Liver (tissue), 9 donors: Measurements from ENCODE around the gene CMIP. TPM values are rescaled to one million over a fixed set of nuclear protein-coding genes. Genes with fewer than 3 reads are reported as not detected.

Source experiments
- DNase-seq: peaks from one replicate; pipeline ENCODE4 v3.0.0-alpha.2; 2017; ENCODE audit warnings: low spot score
- H3K27ac ChIP-seq, 2 donors: one replicate each; pipeline ENCODE4 v1.7.0; 2013; ENCODE audit warnings: inconsistent platforms in 2 of 2, low read length in 2 of 2, control low read depth in 1 of 2, low read depth in 1 of 2, mild to moderate bottlenecking in 1 of 2
- H3K27me3 ChIP-seq, 4 donors: one replicate each; pipeline versions ENCODE4 v1.6.1 to v1.7.0; 2013; ENCODE audit warnings: low read length in 3 of 4, inconsistent platforms in 1 of 4, mild to moderate bottlenecking in 1 of 4, moderate library complexity in 1 of 4; ENCODE audit not compliant: control insufficient read depth in 4 of 4, insufficient read depth in 4 of 4
- H3K36me3 ChIP-seq, 4 donors: one replicate each; pipeline versions ENCODE4 v1.6.1 to v1.7.0; 2013; ENCODE audit warnings: low read length in 3 of 4, mild to moderate bottlenecking in 3 of 4, low read depth in 1 of 4, moderate library complexity in 1 of 4; ENCODE audit not compliant: control insufficient read depth in 4 of 4, insufficient read depth in 3 of 4
- H3K4me1 ChIP-seq, 4 donors: one replicate each; pipeline versions ENCODE4 v1.6.1 to v1.7.0; 2013; ENCODE audit warnings: low read length in 3 of 4, mild to moderate bottlenecking in 3 of 4, moderate library complexity in 1 of 4; ENCODE audit not compliant: control insufficient read depth in 4 of 4, insufficient read depth in 4 of 4
- H3K4me3 ChIP-seq, 3 donors: one replicate each; pipeline versions ENCODE4 v1.6.1 to v1.7.0; 2013; ENCODE audit warnings: low read length in 3 of 3, control low read depth in 1 of 3, low read depth in 1 of 3, mild to moderate bottlenecking in 1 of 3
- H3K9ac ChIP-seq, 2 donors: one replicate each; pipeline ENCODE4 v1.7.0; 2013; ENCODE audit warnings: low read length in 2 of 2, mild to moderate bottlenecking in 2 of 2, moderate library complexity in 2 of 2, control low read depth in 1 of 2, low read depth in 1 of 2
- H3K9me3 ChIP-seq, 4 donors: one replicate each; pipeline versions ENCODE4 v1.6.1 to v1.7.0; 2013; ENCODE audit warnings: low read length in 3 of 4; ENCODE audit not compliant: control insufficient read depth in 4 of 4
- EGR1 ChIP-seq, 2 donors: IDR thresholded peaks; 2 replicates each; pipeline ENCODE4 v1.6.1; 2016 to 2018; ENCODE audit warnings: antibody characterized with exemption in 2 of 2, low read depth in 2 of 2
- FOXA1 ChIP-seq: IDR thresholded peaks from 2 replicates; pipeline ENCODE4 v1.6.1; 2016; ENCODE audit warnings: antibody characterized with exemption
- FOXA2 ChIP-seq: IDR thresholded peaks from 2 replicates; pipeline ENCODE4 v1.6.1; 2016; ENCODE audit warnings: antibody characterized with exemption
- GABPA ChIP-seq, 2 donors: IDR thresholded peaks in 1 of 2; conservative IDR thresholded peaks in 1 of 2; 2 replicates each; pipeline ENCODE4 v1.6.1; 2016; ENCODE audit warnings: antibody characterized with exemption in 2 of 2, mild to moderate bottlenecking in 1 of 2, moderate library complexity in 1 of 2
- HNF4A ChIP-seq, 2 donors: conservative IDR thresholded peaks; 2 replicates each; pipeline ENCODE4 v1.6.1; 2016; ENCODE audit warnings: antibody characterized with exemption in 2 of 2, mild to moderate bottlenecking in 2 of 2
- HNF4G ChIP-seq: IDR thresholded peaks from 2 replicates; pipeline ENCODE4 v1.6.1; 2016; ENCODE audit warnings: antibody characterized with exemption
- JUND ChIP-seq, 2 donors: IDR thresholded peaks; 2 replicates each; pipeline ENCODE4 v1.6.1; 2016; ENCODE audit warnings: antibody characterized with exemption in 2 of 2
- NR2F2 ChIP-seq: IDR thresholded peaks from 2 replicates; pipeline ENCODE4 v1.6.1; 2016; ENCODE audit warnings: antibody characterized with exemption
- RAD21 ChIP-seq, 2 donors: IDR thresholded peaks; 2 replicates each; pipeline ENCODE4 v1.6.1; 2016; ENCODE audit warnings: antibody characterized with exemption in 2 of 2, mild to moderate bottlenecking in 2 of 2
- RXRA ChIP-seq, 2 donors: IDR thresholded peaks; 2 replicates each; pipeline ENCODE4 v1.6.1; 2017 to 2018; ENCODE audit warnings: antibody characterized with exemption in 2 of 2, mild to moderate bottlenecking in 1 of 2
- SP1 ChIP-seq: IDR thresholded peaks from 2 replicates; pipeline ENCODE4 v1.6.1; 2018; ENCODE audit warnings: antibody characterized with exemption, mild to moderate bottlenecking
- YY1 ChIP-seq: IDR thresholded peaks from 2 replicates; pipeline ENCODE4 v1.6.1; 2016; ENCODE audit warnings: antibody characterized with exemption, mild to moderate bottlenecking
- WGBS: extraction: QIAGEN DNeasy Blood & Tissue Kit; methylation state at CpG from one replicate; pipeline ENCODE4 v1.1.7; 2013; 5-methylcytosine and 5-hydroxymethylcytosine counted together
- polyA plus RNA-seq, 2 donors: library from polyadenylated mRNA; stranded (reverse) in 1 of 2; unstranded in 1 of 2; fragments of 200-250 nt in 1 of 2; fragments of >200 nt in 1 of 2; fragmentation: Nextera tagmentation in 1 of 2; extraction: Ambion mirVana in 1 of 2; gene quantifications; one replicate each; pipeline versions ENCODE4 v1.2.1 to v1.2.3, GENCODE V29; 2013 to 2015
- total RNA-seq, 2 donors: library from RNA; depleted of rRNA; stranded (reverse); fragments of >200 nt; gene quantifications; one replicate each; pipeline ENCODE4 v1.2.3, GENCODE V29; 2014
- TF ChIP-seq, protein P1 (sequence below): IDR thresholded peaks from 2 replicates; pipeline ENCODE4 v1.6.1; 2016; ENCODE audit warnings: antibody characterized with exemption
- TF ChIP-seq, protein P2 (sequence below): fragments of 150-350 bp; IDR thresholded peaks from 2 replicates; pipeline ENCODE4 v1.5.1; 2017; ENCODE audit warnings: improper control_type of control experiment, low read depth, low read length; ENCODE audit not compliant: missing input control
- TF ChIP-seq, protein P3 (sequence below): IDR thresholded peaks from 2 replicates; pipeline ENCODE4 v1.6.1; 2016; ENCODE audit warnings: antibody characterized with exemption
- TF ChIP-seq, protein P4 (sequence below): IDR thresholded peaks from 2 replicates; pipeline ENCODE4 v1.6.1; 2016; ENCODE audit warnings: antibody characterized with exemption
- TF ChIP-seq, protein P5 (sequence below): IDR thresholded peaks from 2 replicates; pipeline ENCODE4 v1.6.1; 2016; ENCODE audit warnings: antibody characterized with exemption, mild to moderate bottlenecking
- donor health status: healthy.
- donor health status: healthy.
- donor health status: healthy.
- donor health status: healthy.
- donor health status: healthy.

Gene CMIP
- total and polyA plus RNA-seq, 4 donors, result 1.7 to 15.6 (median 10.1) TPM

DNA sequence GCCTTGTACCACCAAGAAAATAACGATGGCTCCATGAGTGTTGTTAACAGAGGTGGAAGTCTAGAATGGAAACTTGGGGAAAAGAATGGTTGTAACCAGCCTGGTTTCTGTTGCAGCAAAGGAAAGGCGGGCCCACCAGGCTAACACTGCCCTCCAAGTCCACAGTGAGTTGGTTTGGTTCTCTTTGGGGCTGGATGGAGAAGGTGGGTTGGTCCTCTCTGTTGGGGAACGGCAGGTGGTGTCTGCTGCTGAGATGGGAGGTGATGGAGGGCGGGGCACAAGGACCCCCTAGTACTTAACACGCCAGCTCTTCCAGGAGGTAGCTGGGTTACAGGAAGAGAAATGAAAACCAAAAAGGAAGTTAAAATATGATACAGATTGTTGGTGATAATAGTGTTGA is 257.9 kb downstream of the CMIP start:
- Histone ChIP-seq H3K27me3 (no peaks in the 10 kb centered on the region), H3K27ac (no peak overlapping the region), H3K9me3 (no peaks in the 10 kb centered on the region), H3K4me1 (peaks cover 0 to 5% (median 0%) of the 10 kb centered on the region in 4 donors), H3K36me3 (peaks cover 4 to 72% (median 35%) of the 10 kb centered on the region in 4 donors), H3K4me3 (no peak overlapping the region), H3K9ac (no peak overlapping the region)
- no peak for DNase-seq
- no peak for TF ChIP-seq NR2F2
- TF ChIP-seq FOXA1, result no peak
- TF ChIP-seq, protein P1, sequence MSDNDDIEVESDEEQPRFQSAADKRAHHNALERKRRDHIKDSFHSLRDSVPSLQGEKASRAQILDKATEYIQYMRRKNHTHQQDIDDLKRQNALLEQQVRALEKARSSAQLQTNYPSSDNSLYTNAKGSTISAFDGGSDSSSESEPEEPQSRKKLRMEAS, result no peak
- TF ChIP-seq HNF4G, result no peak
- TF ChIP-seq, protein P2, sequence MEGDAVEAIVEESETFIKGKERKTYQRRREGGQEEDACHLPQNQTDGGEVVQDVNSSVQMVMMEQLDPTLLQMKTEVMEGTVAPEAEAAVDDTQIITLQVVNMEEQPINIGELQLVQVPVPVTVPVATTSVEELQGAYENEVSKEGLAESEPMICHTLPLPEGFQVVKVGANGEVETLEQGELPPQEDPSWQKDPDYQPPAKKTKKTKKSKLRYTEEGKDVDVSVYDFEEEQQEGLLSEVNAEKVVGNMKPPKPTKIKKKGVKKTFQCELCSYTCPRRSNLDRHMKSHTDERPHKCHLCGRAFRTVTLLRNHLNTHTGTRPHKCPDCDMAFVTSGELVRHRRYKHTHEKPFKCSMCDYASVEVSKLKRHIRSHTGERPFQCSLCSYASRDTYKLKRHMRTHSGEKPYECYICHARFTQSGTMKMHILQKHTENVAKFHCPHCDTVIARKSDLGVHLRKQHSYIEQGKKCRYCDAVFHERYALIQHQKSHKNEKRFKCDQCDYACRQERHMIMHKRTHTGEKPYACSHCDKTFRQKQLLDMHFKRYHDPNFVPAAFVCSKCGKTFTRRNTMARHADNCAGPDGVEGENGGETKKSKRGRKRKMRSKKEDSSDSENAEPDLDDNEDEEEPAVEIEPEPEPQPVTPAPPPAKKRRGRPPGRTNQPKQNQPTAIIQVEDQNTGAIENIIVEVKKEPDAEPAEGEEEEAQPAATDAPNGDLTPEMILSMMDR, result no peak
- no peak for TF ChIP-seq JUND (IDR thresholded peaks at IDR 0.05)
- TF ChIP-seq FOXA2, result no peak
- TF ChIP-seq, protein P3, sequence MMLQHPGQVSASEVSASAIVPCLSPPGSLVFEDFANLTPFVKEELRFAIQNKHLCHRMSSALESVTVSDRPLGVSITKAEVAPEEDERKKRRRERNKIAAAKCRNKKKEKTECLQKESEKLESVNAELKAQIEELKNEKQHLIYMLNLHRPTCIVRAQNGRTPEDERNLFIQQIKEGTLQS, result no peak
- TF ChIP-seq GABPA (IDR thresholded peaks at IDR 0.05 in 1 of 2, conservative IDR thresholded peaks at IDR 0.05 in 1 of 2), result no peak
- TF ChIP-seq YY1, result no peak
- no peak for TF ChIP-seq EGR1 (IDR thresholded peaks at IDR 0.05; ENCODE audit: low read depth in 2 of 2)
- no peak for TF ChIP-seq RXRA (IDR thresholded peaks at IDR 0.05)
- TF ChIP-seq, protein P4, sequence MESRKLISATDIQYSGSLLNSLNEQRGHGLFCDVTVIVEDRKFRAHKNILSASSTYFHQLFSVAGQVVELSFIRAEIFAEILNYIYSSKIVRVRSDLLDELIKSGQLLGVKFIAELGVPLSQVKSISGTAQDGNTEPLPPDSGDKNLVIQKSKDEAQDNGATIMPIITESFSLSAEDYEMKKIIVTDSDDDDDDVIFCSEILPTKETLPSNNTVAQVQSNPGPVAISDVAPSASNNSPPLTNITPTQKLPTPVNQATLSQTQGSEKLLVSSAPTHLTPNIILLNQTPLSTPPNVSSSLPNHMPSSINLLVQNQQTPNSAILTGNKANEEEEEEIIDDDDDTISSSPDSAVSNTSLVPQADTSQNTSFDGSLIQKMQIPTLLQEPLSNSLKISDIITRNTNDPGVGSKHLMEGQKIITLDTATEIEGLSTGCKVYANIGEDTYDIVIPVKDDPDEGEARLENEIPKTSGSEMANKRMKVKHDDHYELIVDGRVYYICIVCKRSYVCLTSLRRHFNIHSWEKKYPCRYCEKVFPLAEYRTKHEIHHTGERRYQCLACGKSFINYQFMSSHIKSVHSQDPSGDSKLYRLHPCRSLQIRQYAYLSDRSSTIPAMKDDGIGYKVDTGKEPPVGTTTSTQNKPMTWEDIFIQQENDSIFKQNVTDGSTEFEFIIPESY, result no peak
- TF ChIP-seq SP1, result no peak
- TF ChIP-seq RAD21 (IDR thresholded peaks at IDR 0.05), result no peak
- TF ChIP-seq HNF4A (conservative IDR thresholded peaks at IDR 0.05), result no peak
- TF ChIP-seq, protein P5, sequence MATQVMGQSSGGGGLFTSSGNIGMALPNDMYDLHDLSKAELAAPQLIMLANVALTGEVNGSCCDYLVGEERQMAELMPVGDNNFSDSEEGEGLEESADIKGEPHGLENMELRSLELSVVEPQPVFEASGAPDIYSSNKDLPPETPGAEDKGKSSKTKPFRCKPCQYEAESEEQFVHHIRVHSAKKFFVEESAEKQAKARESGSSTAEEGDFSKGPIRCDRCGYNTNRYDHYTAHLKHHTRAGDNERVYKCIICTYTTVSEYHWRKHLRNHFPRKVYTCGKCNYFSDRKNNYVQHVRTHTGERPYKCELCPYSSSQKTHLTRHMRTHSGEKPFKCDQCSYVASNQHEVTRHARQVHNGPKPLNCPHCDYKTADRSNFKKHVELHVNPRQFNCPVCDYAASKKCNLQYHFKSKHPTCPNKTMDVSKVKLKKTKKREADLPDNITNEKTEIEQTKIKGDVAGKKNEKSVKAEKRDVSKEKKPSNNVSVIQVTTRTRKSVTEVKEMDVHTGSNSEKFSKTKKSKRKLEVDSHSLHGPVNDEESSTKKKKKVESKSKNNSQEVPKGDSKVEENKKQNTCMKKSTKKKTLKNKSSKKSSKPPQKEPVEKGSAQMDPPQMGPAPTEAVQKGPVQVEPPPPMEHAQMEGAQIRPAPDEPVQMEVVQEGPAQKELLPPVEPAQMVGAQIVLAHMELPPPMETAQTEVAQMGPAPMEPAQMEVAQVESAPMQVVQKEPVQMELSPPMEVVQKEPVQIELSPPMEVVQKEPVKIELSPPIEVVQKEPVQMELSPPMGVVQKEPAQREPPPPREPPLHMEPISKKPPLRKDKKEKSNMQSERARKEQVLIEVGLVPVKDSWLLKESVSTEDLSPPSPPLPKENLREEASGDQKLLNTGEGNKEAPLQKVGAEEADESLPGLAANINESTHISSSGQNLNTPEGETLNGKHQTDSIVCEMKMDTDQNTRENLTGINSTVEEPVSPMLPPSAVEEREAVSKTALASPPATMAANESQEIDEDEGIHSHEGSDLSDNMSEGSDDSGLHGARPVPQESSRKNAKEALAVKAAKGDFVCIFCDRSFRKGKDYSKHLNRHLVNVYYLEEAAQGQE, result no peak
- WGBS, result 97% methylated on average over 5 of the region's 5 CpGs
